DND-41 (cell line): ENCODE results near the gene OR8H3.
A peak's percentile ranks its signal among the peaks of the same experiment; 100 is the strongest.

ENCODE experiments used
- ATAC-seq: fragments of 200-7000 bp; cut with Tn5 transposase; 3 replicates; pipeline ENCODE4 v1.9.1; 2021; ENCODE audit warnings: low read depth; ENCODE audit not compliant: insufficient read depth
- DNase-seq: peaks from one replicate; pipeline ENCODE4 v3.0.0-alpha.2; 2020
- H2AFZ ChIP-seq: 2 replicates; pipeline ENCODE4 v1.6.0; 2012; ENCODE audit warnings: low read depth, low read length
- H3K27ac ChIP-seq: 2 replicates; pipeline ENCODE4 v1.5.1; 2012; ENCODE audit warnings: low read length, inconsistent platforms
- H3K27me3 ChIP-seq: fragments of 200-600 bp; sonication (generic); 2 replicates; pipeline ENCODE4 v1.6.0; 2012; ENCODE audit warnings: low read length, mild to moderate bottlenecking, inconsistent platforms; ENCODE audit not compliant: insufficient read depth, poor library complexity
- H3K36me3 ChIP-seq: 2 replicates; pipeline ENCODE4 v1.5.1; 2012; ENCODE audit warnings: low read length, inconsistent platforms; ENCODE audit not compliant: insufficient read depth
- H3K4me1 ChIP-seq: 2 replicates; pipeline ENCODE4 v1.5.1; 2012; ENCODE audit warnings: mild to moderate bottlenecking, low read length; ENCODE audit not compliant: insufficient read depth
- H3K4me2 ChIP-seq: 2 replicates; pipeline ENCODE4 v1.6.0; 2012; ENCODE audit warnings: mild to moderate bottlenecking, moderate library complexity, low read length, inconsistent platforms; ENCODE audit not compliant: insufficient read depth
- H3K4me3 ChIP-seq, 2 experiments: fragments of 200-600 bp in 1 of 2; shearing (Covaris generic) in 1 of 2; 2 replicates each; pipeline ENCODE4 v1.5.1; 2012 to 2016; ENCODE audit warnings: inconsistent platforms in 2 of 2, low read length in 2 of 2, mild to moderate bottlenecking in 2 of 2, low read depth in 1 of 2, moderate library complexity in 1 of 2
- H3K79me2 ChIP-seq: 2 replicates; pipeline ENCODE4 v1.6.0; 2012; ENCODE audit warnings: low read length, inconsistent platforms; ENCODE audit not compliant: insufficient read depth
- H3K9ac ChIP-seq: 2 replicates; pipeline ENCODE4 v1.6.0; 2012; ENCODE audit warnings: low read depth, mild to moderate bottlenecking, inconsistent platforms, low read length, moderate library complexity
- H3K9me3 ChIP-seq: 2 replicates; pipeline ENCODE4 v1.5.1; 2012; ENCODE audit warnings: low read length, moderate library complexity, mild to moderate bottlenecking, inconsistent platforms; ENCODE audit not compliant: insufficient read depth, severe bottlenecking
- H4K20me1 ChIP-seq: 2 replicates; pipeline ENCODE4 v1.6.0; 2012; ENCODE audit warnings: low read length; ENCODE audit not compliant: insufficient read depth
- EZH2 ChIP-seq: IDR thresholded peaks from 3 replicates; pipeline ENCODE4 v1.6.1; 2012; ENCODE audit warnings: borderline replicate concordance, low read depth, mild to moderate bottlenecking, moderate library complexity, low read length, inconsistent platforms; ENCODE audit not compliant: severe bottlenecking
- TF ChIP-seq, protein P1 (sequence below): IDR thresholded peaks from 2 replicates; pipeline ENCODE4 v1.5.1; 2012; ENCODE audit warnings: borderline replicate concordance, low read length, moderate library complexity, mild to moderate bottlenecking; ENCODE audit not compliant: poor library complexity, severe bottlenecking; ENCODE audit errors: extremely low read depth

Gene OR8H3, protein sequence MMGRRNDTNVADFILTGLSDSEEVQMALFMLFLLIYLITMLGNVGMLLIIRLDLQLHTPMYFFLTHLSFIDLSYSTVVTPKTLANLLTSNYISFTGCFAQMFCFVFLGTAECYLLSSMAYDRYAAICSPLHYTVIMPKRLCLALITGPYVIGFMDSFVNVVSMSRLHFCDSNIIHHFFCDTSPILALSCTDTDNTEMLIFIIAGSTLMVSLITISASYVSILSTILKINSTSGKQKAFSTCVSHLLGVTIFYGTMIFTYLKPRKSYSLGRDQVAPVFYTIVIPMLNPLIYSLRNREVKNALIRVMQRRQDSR

DNA sequence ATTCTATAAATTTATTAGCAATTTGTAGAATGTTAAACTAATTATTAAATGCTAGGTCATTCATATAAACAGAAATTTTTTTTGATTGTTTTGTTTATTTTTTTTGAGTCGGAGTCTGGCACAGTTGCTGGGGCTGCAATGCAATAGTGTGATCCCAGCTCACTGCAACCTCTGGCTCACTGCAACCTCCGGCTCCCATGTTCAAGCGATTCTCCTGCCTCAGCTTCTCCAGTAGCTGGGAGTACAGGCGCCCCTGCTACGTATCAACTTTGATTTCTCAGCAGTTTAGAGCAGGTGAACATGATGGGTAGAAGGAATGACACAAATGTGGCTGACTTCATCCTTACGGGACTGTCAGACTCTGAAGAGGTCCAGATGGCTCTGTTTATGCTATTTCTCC is at the start of gene OR8H3:
TSS of gene OR8H3 (plus strand) at position 301 of the 400 bp plus-strand sequence. CDS start at position 301, 0 bp downstream.
- no peaks in the 10 kb centered on the region for H4K20me1 ChIP-seq
- no peak for DNase-seq
- no peak within 1 kb of the TSS for H2AFZ ChIP-seq
- no peak within 1 kb of the TSS for H3K27ac ChIP-seq
- H3K36me3 ChIP-seq = no peaks in the 10 kb centered on the region
- no peaks in the 10 kb centered on the region for H3K27me3 ChIP-seq
- H3K9ac ChIP-seq = no peak within 1 kb of the TSS
- H3K9me3 ChIP-seq = no peaks in the 10 kb centered on the region
- TF ChIP-seq EZH2 = no peak
- TF ChIP-seq, protein P1, sequence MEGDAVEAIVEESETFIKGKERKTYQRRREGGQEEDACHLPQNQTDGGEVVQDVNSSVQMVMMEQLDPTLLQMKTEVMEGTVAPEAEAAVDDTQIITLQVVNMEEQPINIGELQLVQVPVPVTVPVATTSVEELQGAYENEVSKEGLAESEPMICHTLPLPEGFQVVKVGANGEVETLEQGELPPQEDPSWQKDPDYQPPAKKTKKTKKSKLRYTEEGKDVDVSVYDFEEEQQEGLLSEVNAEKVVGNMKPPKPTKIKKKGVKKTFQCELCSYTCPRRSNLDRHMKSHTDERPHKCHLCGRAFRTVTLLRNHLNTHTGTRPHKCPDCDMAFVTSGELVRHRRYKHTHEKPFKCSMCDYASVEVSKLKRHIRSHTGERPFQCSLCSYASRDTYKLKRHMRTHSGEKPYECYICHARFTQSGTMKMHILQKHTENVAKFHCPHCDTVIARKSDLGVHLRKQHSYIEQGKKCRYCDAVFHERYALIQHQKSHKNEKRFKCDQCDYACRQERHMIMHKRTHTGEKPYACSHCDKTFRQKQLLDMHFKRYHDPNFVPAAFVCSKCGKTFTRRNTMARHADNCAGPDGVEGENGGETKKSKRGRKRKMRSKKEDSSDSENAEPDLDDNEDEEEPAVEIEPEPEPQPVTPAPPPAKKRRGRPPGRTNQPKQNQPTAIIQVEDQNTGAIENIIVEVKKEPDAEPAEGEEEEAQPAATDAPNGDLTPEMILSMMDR = no peak
- no peaks in the 10 kb centered on the region for H3K79me2 ChIP-seq
- H3K4me1 ChIP-seq = no peaks in the 10 kb centered on the region
- ATAC-seq = no peak
- no peak within 1 kb of the TSS for H3K4me3 ChIP-seq
- H3K4me2 ChIP-seq = no peak within 1 kb of the TSS

GRCh38 chr11:56089697-56090096 is 32.5 kb upstream of the OR8H3 start:
- ATAC-seq (no peak), DNase-seq (no peak)
- Histone ChIP-seq H3K27ac (no peak overlapping the region), H3K4me1 (no peaks in the 10 kb centered on the region), H3K4me2 (no peak overlapping the region), H4K20me1 (no peaks in the 10 kb centered on the region), H2AFZ (no peak overlapping the region), H3K27me3 (no peaks in the 10 kb centered on the region), H3K9me3 (no peaks in the 10 kb centered on the region), H3K36me3 (no peaks in the 10 kb centered on the region), H3K9ac (no peak overlapping the region), H3K79me2 (no peaks in the 10 kb centered on the region), H3K4me3 (no peak overlapping the region)
- no peak for TF ChIP-seq EZH2
- TF ChIP-seq, protein P1 = peak; percentile 37

DNA sequence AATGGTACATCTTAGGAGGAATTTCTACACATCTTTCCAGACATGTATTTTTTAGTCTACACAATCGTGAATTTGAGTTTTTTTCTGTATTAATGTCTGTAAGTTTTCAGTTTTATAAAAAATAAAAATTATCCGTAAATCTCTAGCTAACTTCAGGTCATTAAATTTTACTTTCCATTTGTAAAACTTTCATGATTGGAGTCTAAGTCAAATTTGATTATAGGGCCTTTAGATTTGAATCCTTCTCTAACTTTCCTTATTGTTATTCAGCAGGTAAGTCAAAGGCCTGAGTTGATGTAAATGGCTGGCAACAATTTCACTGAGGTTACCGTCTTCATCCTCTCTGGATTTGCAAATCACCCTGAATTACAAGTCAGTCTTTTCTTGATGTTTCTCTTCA is 29.2 kb upstream of the OR8H3 start, which contains the start of gene OR8I2:
TSS of gene OR8I2 (plus strand) at position 301 of the 400 bp plus-strand sequence. CDS start at position 301, 0 bp downstream.
- H3K27ac ChIP-seq = no peak within 1 kb of the TSS
- no peaks in the 10 kb centered on the region for H3K36me3 ChIP-seq
- H3K4me3 ChIP-seq = no peak within 1 kb of the TSS
- TF ChIP-seq EZH2 = no peak
- TF ChIP-seq, protein P1 = no peak
- no peaks in the 10 kb centered on the region for H3K4me1 ChIP-seq
- DNase-seq (no peak), ATAC-seq (no peak)
- no peaks in the 10 kb centered on the region for H4K20me1 ChIP-seq
- H2AFZ ChIP-seq = no peak within 1 kb of the TSS
- no peak within 1 kb of the TSS for H3K4me2 ChIP-seq
- H3K79me2 ChIP-seq = no peaks in the 10 kb centered on the region
- no peak within 1 kb of the TSS for H3K9ac ChIP-seq
- H3K9me3 ChIP-seq = no peaks in the 10 kb centered on the region
- no peaks in the 10 kb centered on the region for H3K27me3 ChIP-seq
